GM12873 (cell line): ENCODE measurements around the gene VSX2.

Experiments used
- CTCF ChIP-seq: IDR thresholded peaks from 2 replicates; pipeline ENCODE4 v1.5.1; 2012; ENCODE audit warnings: low read depth, mild to moderate bottlenecking, moderate library complexity, low read length, control low read depth; ENCODE audit not compliant: insufficient read depth; ENCODE audit errors: missing control alignments

The VSX2 gene

GRCh38 chr14:74249433-74250375, 10.5 kb downstream of the VSX2 start:
- no peak for TF ChIP-seq CTCF

- TF ChIP-seq CTCF, result no peak
Measured at GRCh38 chr14:74255281-74255680, 16.0 kb downstream of the VSX2 start.

- peak; percentile 89 for TF ChIP-seq CTCF
Measured at GRCh38 chr14:74257078-74257940, 18.1 kb downstream of the VSX2 start.

GRCh38 chr14:74257941-74258763, 18.9 kb downstream of the VSX2 start:
- no peak for TF ChIP-seq CTCF

GRCh38 chr14:74258764-74259035, 19.5 kb downstream of the VSX2 start:
- TF ChIP-seq CTCF, result no peak

- TF ChIP-seq CTCF, result no peak
Measured at GRCh38 chr14:74259513-74259912, 20.3 kb downstream of the VSX2 start.
